ENCODE measurements around the gene NRG3.

GRCh38 chr10:82890573-82890972, 1015.6 kb downstream of the NRG3 start:
- TF ChIP-seq, protein P1, sequence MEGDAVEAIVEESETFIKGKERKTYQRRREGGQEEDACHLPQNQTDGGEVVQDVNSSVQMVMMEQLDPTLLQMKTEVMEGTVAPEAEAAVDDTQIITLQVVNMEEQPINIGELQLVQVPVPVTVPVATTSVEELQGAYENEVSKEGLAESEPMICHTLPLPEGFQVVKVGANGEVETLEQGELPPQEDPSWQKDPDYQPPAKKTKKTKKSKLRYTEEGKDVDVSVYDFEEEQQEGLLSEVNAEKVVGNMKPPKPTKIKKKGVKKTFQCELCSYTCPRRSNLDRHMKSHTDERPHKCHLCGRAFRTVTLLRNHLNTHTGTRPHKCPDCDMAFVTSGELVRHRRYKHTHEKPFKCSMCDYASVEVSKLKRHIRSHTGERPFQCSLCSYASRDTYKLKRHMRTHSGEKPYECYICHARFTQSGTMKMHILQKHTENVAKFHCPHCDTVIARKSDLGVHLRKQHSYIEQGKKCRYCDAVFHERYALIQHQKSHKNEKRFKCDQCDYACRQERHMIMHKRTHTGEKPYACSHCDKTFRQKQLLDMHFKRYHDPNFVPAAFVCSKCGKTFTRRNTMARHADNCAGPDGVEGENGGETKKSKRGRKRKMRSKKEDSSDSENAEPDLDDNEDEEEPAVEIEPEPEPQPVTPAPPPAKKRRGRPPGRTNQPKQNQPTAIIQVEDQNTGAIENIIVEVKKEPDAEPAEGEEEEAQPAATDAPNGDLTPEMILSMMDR (IDR thresholded peaks at IDR 0.05) = no peak
- TF ChIP-seq POLR2A (IDR thresholded peaks at IDR 0.05) = no peak

Measured in tibial nerve (tissue), 3 donors.